GM12864 (cell line): ENCODE results near the gene PLXNA2.

Source experiments
- DNase-seq: peaks from one replicate; pipeline ENCODE4 v3.0.0-alpha.2; 2011; ENCODE audit warnings: low read depth
- H3K4me3 ChIP-seq: 2 replicates; pipeline ENCODE4 v1.5.1; 2011; ENCODE audit warnings: mild to moderate bottlenecking, low read depth, low read length, control low read depth
- TF ChIP-seq, protein P1 (sequence below): IDR thresholded peaks from 2 replicates; pipeline ENCODE4 v1.5.1; 2011; ENCODE audit warnings: low read depth, mild to moderate bottlenecking, moderate library complexity, low read length, control low read depth, inconsistent platforms; ENCODE audit errors: missing control alignments

The PLXNA2 gene

DNA sequence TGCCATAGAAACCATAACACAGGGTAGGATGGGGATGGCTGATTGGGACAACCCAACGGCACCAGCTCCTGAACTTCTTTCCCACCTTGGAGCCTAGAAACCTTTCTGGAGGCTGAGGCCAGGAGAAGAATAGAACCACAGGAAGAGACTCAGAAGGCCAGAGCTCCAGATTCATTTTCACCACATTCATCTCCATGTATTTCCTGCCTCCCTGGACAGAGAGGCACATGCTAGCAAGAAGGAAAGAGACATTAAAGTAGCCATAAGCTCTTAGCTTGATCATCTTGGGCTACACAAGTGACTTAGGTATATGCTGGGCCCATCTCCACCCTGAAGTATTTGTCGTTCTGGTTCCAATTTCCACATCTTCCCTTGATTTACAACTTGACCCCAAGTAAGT is 44.1 kb downstream of the PLXNA2 start:
- H3K4me3 ChIP-seq, result no peak overlapping the region
- TF ChIP-seq, protein P1, sequence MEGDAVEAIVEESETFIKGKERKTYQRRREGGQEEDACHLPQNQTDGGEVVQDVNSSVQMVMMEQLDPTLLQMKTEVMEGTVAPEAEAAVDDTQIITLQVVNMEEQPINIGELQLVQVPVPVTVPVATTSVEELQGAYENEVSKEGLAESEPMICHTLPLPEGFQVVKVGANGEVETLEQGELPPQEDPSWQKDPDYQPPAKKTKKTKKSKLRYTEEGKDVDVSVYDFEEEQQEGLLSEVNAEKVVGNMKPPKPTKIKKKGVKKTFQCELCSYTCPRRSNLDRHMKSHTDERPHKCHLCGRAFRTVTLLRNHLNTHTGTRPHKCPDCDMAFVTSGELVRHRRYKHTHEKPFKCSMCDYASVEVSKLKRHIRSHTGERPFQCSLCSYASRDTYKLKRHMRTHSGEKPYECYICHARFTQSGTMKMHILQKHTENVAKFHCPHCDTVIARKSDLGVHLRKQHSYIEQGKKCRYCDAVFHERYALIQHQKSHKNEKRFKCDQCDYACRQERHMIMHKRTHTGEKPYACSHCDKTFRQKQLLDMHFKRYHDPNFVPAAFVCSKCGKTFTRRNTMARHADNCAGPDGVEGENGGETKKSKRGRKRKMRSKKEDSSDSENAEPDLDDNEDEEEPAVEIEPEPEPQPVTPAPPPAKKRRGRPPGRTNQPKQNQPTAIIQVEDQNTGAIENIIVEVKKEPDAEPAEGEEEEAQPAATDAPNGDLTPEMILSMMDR, result no peak
- no peak for DNase-seq

DNA sequence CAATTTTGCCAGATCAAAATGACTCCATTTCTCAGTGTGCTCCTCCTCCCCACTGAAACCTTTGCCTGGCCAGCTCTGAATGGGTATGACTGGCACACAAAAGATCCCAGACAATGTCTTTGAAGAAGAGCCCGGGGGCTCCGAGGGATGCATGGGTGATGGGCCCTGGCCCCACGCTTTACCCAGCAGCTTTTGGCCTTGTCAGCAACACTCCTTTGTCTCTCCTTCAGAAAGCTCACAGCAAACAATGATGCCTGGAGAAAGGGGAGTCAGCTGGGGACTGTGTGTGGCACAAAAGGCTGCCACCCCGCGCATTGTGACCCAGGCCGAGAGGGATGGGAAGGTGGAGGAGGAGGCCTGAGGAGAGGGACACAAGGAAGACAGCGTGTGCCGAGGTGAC is 45.9 kb downstream of the PLXNA2 start:
- TF ChIP-seq, protein P1, result no peak
- DNase-seq, result no peak
- no peak overlapping the region for H3K4me3 ChIP-seq

DNA sequence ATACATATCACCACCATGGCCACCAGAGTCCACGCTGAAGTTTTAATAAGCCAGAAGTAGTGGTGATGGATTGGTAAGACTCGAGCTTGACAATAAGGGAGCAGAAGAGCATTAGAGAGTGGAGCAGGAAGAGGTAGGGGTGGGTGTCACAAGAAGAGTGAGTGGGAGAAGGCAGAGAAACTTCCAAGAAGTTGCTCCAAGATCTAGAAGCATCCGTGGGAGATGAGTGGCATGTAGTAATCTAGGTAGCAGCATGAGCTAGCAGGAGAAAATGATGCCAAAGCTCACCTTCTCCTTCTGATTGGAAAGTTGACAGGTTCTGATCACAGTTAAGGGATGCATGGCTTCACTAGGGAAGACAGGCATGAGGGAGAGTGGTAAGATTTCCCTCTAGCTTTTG is 49.2 kb downstream of the PLXNA2 start:
- no peak overlapping the region for H3K4me3 ChIP-seq
- DNase-seq, result no peak
- TF ChIP-seq, protein P1, result no peak

DNA sequence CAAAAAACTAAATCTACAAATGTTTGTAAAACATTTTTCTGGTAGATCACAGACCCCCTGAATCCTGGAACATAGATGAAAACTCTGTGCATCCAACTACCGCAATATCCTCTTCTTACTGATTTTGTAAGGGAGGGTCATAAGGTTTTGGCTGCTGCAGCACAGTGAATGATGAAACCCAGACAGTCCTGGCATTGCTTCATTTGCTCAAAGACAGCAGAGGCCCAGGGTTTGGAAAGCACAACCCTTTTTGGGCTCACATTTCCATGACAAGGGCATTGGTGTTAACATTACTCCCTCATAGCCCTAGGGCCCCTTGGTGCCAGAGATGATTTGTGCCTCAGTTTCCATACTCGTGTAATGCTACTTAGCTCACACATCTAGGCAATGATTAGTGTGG is 51.2 kb downstream of the PLXNA2 start:
- no peak for DNase-seq
- H3K4me3 ChIP-seq, result no peak overlapping the region
- TF ChIP-seq, protein P1, result no peak

DNA sequence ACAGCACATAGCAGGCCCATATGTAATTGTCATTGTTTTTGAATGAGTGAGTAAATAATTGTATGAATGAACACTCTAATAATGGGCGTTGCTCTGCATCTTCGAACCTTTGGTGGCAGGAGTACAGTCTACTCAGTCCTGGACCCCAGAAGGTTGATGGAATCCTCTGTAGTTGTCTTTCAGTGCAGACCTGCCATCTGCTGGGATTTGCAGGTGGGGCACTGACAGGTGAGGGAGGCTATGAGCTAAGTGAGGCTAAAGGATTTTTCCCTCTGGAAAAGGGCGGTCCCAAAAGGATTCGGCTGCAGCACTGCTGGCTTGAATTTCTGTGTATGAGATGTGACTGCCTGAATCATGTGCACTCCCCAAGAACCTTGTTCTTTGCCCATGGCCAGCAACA is 53.4 kb downstream of the PLXNA2 start:
- DNase-seq, result no peak
- H3K4me3 ChIP-seq, result no peak overlapping the region
- TF ChIP-seq, protein P1, result no peak

DNA sequence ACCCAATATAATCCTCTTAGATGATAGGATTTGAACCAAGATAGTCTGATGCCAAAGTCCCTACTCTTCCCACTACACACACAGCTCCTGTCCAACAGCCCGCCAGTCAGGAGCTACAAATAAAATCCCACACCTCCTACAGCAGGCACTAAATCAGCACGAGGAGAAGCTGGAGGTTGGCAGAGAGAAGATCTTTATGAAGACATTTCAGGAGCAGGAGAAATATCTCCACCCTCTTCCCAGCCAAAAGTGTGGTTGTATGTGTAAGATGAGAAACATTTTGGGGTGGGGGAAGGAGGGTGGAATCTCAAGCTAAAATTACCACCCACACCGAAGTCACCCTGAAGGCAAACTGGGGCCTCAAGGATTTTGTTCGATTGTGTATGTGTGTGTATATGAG is 54.5 kb downstream of the PLXNA2 start:
- no peak overlapping the region for H3K4me3 ChIP-seq
- TF ChIP-seq, protein P1, result no peak
- no peak for DNase-seq

DNA sequence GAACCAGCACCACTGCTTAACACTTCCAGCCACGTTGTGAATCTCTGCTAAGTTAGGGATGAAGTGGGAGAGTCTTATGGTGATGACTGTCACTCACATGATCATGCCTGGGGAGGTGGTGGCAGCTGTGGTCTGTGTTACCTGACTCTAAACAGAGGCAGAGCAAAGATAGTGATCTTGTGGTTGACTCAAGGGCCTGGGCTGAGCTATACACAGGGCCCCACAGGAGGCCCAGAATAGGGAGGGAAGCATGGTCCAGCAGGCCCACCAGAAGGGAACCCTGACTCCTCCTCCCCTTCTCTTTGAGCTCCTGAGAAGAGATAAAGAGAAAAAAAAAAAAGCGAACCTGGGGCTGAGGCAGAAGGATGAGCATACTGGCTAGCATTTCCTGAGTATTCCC is 55.0 kb downstream of the PLXNA2 start:
- TF ChIP-seq, protein P1, result no peak
- no peak for DNase-seq
- no peak overlapping the region for H3K4me3 ChIP-seq
